Stimulated activated CD8-positive, alpha-beta memory T cell treated with anti-CD3 and anti-CD28 coated beads, Interleukin-12 subunit alpha, Interleukin-12 subunit beta, amount 100 ng/mL, for 24 hours (primary cell): Measurements from ENCODE around the gene FBXW8.

Experiments used
- DNase-seq: peaks from one replicate; pipeline ENCODE4 v3.0.0-alpha.2; 2020; ENCODE audit errors: extremely low read depth

FBXW8 gene

GRCh38 chr12:116996093-116996492 is 85.3 kb downstream of the FBXW8 start:
- no peak for DNase-seq

- no peak for DNase-seq
Observed at GRCh38 chr12:116996621-116997020, 85.9 kb downstream of the FBXW8 start.

DNA sequence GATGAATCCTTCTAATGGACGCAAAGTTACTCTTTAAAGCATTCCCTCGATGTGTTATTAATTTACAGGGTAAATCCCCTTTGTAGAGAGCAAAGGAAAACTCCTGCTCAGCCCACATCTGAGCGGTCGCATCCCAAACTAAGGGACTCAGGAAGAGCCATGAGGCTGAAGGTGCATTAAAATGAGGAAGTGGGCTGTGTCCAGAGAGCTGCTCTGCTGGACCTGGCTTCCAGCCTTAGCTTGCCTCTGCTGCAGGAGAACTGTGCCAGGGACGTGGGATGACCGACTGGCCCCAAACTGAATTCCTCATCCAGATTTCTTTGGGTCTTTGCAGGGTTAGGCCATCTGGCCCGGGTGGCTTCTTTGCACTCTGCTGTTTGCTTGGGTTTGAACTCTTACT is 88.3 kb downstream of the FBXW8 start:
- no peak for DNase-seq

DNA sequence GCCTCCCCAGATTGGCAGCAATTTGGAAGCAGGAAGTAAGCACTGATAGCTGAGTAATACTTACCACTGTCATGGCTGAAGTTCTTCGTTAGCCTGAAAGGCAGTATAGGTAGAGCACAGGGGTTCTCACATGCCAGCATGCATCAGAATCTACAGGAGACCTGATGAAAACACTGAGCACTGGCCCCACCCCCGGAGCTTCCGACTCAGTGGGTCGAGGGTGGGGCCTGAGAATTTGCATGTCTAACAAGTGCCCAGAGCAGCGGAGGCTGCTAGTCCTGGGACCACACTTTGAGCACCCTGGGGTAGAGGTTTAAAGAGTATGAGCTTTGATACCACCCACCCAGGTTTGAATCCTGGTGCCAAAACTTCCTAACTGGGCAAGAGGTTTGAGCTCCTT is 89.6 kb downstream of the FBXW8 start:
- no peak for DNase-seq

DNA sequence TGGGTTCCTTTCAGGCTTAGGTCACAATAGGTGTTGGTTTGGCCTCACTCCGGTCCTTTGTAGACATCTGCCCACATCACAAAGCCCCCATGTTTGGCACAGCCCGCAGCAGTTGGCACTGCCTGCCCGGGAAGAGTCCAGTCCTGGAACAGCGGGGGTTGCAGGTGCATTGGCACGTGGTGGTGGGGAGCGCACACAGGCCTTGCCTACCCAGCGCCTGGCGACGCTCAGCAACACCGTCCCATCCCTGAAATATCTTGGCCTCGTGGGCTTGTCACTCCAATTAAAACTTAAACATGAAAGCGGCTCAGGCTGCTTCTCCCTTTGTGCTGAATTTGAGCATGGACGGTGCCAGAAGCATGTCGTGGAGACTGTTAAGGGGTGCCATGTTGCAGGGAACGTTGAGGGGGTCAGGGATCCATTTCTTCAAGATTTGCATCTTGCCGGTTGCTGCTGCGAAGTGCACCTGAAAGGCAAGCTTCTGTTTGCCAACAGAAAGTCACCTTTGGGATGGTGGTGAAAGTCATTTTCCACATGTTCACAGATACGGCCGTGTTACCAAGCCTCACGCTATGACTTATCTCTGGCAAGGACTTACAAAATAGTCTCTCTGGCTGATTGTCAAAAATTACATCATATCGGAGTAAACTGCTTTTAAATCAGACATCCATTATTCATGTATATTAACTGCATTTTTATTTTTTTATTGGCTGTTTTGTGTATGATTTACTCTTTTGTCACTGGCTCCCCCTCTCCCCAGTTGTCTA is 91.5 kb downstream of the FBXW8 start:
- no peak for DNase-seq

- DNase-seq = no peak
Observed at GRCh38 chr12:117003883-117004404, 93.2 kb downstream of the FBXW8 start.

DNA sequence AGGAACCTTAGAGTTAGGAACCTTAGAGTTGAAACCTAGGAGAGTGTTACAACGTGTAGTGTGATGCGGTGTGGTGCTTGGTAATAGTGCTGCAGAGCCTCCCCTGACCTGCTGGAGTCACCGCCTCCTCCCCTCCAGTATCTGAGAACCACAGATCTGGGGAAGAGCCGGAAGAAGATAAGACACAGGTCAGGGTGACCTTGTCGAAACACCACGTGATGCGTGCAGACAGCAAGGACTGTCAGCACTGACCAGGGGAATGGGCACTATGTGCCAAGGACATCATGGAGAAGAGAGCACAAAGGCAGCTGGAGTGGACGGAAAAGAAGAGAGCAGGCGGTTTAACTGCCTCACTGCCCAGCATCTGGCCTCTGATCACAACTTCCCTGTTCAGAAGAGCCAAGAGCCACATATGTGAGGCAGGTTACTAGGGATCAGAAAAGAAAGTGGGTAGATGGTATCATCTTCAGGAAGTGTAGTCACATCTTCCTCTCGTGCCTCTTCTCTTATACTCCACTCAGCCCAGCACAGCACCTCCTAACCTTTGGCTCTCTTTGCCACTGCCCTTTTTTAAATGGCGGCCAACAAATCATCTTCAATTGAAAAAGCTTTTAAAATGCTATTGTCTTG is 94.8 kb downstream of the FBXW8 start:
- no peak for DNase-seq

DNA sequence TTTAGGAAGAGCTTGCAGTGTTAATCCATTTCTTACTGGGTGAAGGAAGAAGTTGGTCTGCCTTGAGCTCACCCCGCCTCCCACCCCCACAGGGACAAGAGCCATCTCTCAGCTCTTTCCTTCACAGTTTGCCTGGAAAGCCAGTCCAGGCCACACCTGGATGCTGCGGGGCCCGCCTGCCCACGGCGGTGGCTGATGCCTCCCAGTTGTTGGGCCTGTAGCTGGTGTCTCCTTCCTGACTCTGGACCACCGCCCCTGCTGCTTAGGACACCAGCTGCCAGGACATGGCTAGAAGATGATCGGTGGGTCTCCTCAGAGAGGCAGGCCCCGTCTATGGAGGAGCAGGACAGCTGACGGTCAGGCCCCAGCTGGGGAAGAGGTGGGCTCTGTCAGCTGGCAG is 95.6 kb downstream of the FBXW8 start:
- no peak for DNase-seq

DNA sequence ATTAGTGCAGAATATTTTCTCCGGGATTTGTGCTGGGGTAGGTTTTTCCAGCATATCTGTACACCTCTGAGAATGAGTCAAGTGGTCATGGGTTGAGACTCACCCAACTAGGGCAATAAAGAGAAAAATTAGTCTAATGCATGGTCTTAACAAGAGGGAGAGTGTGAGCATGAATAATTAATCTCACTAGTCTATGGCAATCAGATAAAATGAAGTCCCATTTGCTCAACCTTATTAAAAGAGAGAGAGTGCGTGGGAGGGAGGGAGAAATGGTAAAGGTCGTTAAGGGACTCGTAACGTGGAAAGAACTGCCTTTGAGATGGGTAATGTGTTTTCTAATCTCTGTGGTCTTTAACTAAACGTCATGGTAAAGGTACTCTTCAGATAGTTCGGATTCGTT is 96.8 kb downstream of the FBXW8 start:
- no peak for DNase-seq

GRCh38 chr12:117009759-117010158 is 99.0 kb downstream of the FBXW8 start:
- DNase-seq = no peak

- no peak for DNase-seq
Observed at GRCh38 chr12:117010693-117011451, 100.1 kb downstream of the FBXW8 start.

- no peak for DNase-seq
Observed at GRCh38 chr12:117011988-117012805, 101.4 kb downstream of the FBXW8 start.

GRCh38 chr12:117013726-117014125 is 103.0 kb downstream of the FBXW8 start:
- no peak for DNase-seq

GRCh38 chr12:117014342-117014887 is 103.7 kb downstream of the FBXW8 start:
- no peak for DNase-seq

GRCh38 chr12:117015811-117016210 is 105.1 kb downstream of the FBXW8 start:
- no peak for DNase-seq

DNA sequence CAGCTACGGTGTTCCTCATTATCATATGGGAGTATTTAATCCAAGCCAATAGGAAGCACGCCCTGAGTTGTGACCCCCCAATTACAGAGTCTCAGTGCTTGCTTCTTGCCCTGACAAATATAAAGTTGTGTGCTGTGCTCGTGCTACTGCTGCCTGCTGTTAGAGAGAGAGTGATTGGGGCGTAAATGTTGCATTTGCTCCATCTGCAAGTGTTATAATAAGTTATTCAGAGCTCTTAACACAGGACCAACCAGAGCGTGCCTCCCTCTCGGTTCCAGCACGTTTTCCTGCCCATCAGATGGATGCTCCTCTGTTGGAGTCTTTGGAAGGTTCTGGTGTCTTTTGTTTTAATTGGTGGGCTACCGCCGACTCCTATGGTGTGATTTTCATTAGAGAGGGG is 107.1 kb downstream of the FBXW8 start:
- no peak for DNase-seq

DNA sequence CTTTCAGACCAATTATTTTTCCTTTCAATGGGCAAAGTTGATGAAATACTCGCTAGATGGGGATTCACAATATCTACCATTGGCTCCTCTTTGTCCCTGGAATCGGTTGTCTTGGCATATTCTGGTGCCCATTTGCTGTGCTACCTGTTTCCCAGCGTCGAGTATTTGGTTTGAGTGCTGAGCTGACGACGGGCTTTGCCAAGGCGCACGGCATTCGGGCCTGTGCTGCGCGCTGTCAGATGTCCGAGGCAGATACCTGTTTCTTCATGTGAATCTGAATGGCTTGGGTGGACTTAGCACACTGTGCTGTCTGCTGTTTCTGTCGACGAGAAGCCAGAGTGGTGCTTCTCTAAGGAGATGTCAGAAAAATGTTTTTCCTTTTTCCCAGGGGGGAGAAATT is 107.5 kb downstream of the FBXW8 start:
- DNase-seq = no peak

DNA sequence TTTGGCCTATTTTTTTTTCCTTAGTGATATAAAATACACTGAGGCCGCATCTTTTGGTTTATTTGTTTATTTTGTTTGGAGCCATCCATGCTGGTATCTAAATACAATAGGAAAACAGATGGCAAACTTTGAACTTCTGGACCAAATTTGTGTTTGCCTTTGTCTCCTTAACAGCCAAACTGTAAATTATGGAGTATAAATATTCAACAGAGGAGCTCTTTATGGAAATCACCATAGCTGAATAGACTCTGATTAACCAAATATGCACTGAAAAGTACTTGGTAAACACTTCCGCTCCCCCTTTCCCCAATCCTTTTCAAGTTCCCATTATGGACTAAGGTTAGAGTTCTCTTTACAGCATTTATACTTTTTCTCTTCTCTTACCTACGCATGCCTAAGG is 107.9 kb downstream of the FBXW8 start:
- DNase-seq = no peak

DNA sequence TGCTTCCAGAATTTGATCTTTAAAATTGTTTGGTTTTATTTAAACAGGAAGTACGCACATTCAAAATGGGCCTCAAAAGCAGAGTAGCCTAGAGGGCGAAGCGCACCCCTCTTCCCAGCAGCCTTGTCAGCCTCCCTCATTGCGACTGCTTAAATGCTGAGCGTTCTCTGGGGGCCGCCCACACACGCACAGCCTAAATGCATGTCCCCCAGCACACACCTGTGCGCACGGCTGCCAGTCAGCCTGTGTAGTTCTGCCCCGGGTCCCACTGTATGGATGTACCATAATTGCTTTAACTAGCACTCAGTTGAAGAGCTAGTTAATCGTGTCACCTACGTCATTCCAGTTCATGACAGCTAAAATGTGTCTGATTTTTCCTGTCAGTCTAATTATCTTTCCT is 109.1 kb downstream of the FBXW8 start:
- DNase-seq = no peak

- no peak for DNase-seq
Observed at GRCh38 chr12:117020536-117021220, 109.9 kb downstream of the FBXW8 start.

DNA sequence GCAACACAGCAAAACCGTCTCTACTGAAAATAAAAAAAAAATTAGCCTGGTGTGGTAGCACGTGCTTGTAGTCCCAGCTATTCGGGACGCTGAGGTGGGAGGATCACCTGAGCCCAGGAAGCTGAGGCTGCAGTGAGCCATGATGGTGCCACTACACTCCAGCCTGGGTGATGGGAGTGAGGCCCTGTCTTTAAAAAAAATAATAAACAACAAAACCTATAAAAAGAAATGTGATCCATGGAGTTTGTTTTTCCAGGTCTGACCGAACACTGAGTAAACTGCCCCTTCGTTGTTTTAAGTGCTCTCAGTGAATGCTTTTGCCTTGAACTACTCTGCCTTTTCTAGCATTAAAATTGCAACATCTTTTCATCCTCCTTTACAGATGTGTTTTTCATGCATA is 111.7 kb downstream of the FBXW8 start:
- no peak for DNase-seq
